Kidney epithelial cell (primary cell): ENCODE data around the gene NT5M. TPM values are rescaled to one million over a fixed set of nuclear protein-coding genes. Genes with fewer than 3 reads are reported as not detected.

Experiments used
- DNase-seq: peaks from one replicate; pipeline ENCODE4 v3.0.0-alpha.2; 2010; ENCODE audit warnings: low read depth
- H3K27me3 ChIP-seq: 2 replicates; pipeline ENCODE4 v1.6.0; 2011; ENCODE audit warnings: low read length; ENCODE audit not compliant: control insufficient read depth, insufficient read depth
- H3K36me3 ChIP-seq: 2 replicates; pipeline ENCODE4 v1.5.1; 2011; ENCODE audit warnings: low read length; ENCODE audit not compliant: control insufficient read depth, insufficient read depth
- H3K4me3 ChIP-seq: 2 replicates; pipeline ENCODE4 v1.5.1; 2011; ENCODE audit warnings: low read depth, mild to moderate bottlenecking, control low read depth, low read length
- CTCF ChIP-seq: IDR thresholded peaks from 2 replicates; pipeline ENCODE4 v1.5.1; 2011; ENCODE audit warnings: mild to moderate bottlenecking, moderate library complexity, low read length, control low read depth, inconsistent platforms; ENCODE audit not compliant: insufficient read depth, poor library complexity, severe bottlenecking
- total RNA-seq: library from RNA; depleted of rRNA; stranded (reverse); fragments of >200 nt; gene quantifications from 2 replicates; pipeline ENCODE4 v1.2.3, GENCODE V29; 2015

NT5M gene
- total RNA-seq, 1 donor from 2014 or later, result 4.9 TPM

DNA sequence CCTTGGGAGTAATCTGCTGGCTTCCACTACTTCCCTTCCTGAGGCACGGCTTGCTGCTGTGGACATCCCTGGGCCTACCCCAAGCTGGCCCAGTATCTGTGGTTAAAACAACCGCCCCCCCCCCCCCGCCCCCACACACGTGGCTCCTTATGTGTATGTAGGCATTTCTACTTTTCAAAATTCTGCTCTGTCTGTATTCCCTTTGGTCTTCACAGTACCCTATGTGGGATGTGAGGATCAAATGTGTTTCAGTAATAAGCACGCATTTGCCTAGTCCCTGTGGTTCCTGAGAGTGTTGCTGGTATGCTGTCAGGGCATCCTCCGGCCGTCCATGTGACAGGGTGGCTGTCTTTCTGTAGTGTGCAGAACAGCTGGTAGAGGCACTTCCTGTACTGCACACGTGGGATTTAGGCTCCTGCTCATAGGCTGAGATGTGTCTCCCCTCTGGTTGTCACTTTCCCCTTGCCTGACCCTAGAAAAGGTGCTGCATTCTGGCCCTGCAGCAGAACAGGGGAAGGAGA lies 2.2 kb downstream of the NT5M start:
- Histone ChIP-seq H3K36me3 (no peaks in the 10 kb centered on the region), H3K27me3 (no peaks in the 10 kb centered on the region), H3K4me3 (no peak overlapping the region)
- no peak for DNase-seq
- no peak for TF ChIP-seq CTCF

DNA sequence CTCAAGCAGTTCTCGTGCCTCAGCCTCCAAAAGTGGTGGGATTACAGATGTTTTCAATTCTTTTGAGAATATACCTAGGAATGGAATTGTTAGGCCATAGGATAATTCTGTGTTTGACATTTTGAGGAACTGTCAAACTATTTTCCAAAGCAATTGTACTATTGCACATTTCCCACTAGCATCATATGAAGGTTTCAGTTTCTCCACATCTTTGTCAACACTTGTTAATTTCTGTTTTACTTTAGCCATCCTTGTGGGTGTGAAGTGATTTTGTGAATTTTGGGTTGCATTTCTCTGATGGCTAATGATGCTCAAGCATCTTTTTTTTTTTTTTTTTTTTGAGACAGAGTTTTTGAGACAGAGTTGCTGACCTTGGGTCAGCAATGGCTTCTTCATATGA lies 6.2 kb downstream of the NT5M start:
- no peaks in the 10 kb centered on the region for H3K36me3 ChIP-seq
- TF ChIP-seq CTCF, result no peak
- no peaks in the 10 kb centered on the region for H3K27me3 ChIP-seq
- no peak for DNase-seq
- H3K4me3 ChIP-seq, result no peak overlapping the region

DNA sequence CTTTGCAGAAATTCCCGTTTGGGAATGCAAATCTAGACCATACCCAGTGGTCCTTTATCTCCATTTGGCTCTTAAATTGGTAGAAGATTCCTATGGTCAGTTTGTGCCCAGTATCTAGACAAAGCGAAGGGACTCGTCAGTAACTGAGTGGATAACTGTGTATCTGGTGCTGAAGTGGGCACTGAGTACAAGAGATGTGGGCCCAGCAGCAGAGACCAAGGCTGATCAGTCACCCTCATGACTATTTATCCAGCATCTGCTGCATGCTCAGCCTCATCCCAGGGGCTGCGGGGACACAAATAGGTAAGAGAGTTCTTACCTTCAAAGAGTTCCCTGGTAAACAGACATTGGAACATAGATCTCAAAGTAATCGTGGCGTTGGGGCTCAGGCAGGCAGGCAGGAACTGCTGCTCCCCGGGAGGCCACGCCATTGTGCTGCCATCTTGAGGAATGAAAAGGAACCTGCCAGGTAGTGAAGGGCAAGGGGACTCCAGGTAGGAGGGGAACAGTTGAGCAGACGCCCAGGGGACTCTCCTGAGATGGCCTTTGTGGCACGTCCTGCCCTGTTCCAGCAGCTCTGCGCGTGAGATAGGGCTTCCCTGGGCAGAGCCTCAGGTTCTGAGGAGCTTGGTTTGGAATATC lies 10.3 kb downstream of the NT5M start:
- peak; percentile 82 for TF ChIP-seq CTCF
- Histone ChIP-seq H3K27me3 (no peaks in the 10 kb centered on the region), H3K4me3 (no peak overlapping the region), H3K36me3 (no peaks in the 10 kb centered on the region)
- peak; percentile 26 for DNase-seq

DNA sequence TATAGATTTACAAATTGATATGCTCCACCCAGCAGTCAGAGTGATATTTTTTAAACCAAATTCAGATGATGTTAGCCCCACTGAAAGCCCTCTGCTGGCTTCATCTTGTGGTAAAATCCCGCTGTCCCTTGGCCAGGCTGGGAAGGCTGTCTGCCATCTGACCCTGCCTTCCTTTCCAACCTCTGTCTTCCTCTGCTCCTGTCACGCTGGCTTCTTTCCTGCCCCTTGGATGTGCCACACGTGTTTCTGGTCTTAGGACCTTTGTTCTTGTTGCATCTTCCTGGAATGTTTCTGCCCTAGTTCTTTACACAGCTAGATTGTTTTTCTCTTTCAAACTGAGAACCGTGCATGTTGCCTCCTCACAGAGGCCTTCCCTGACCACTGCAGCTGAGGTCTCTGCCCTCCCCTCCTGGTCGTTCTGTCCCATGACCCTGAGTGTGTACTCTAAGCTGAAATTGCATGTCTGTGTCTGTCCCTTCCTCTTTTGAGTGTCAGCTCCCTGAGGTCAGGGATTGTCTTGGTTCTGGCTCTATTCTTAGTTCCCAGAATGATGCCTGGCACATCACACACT lies 11.4 kb downstream of the NT5M start:
- no peak overlapping the region for H3K4me3 ChIP-seq
- no peak for DNase-seq
- TF ChIP-seq CTCF, result no peak
- H3K36me3 ChIP-seq, result no peaks in the 10 kb centered on the region
- H3K27me3 ChIP-seq, result no peaks in the 10 kb centered on the region

GRCh38 chr17:17315142-17315821 lies 12.1 kb downstream of the NT5M start:
- Histone ChIP-seq H3K27me3 (no peaks in the 10 kb centered on the region), H3K36me3 (no peaks in the 10 kb centered on the region), H3K4me3 (no peak overlapping the region)
- no peak for TF ChIP-seq CTCF
- DNase-seq, result no peak
